GM12874 (cell line): Measurements from ENCODE around the gene ENOX1.

Experiments
- TF ChIP-seq, protein P1 (sequence below): IDR thresholded peaks from 2 replicates; pipeline ENCODE4 v1.5.1; 2011; ENCODE audit warnings: low read depth, mild to moderate bottlenecking, control low read depth, low read length, moderate library complexity; ENCODE audit not compliant: insufficient read depth

ENOX1 gene

DNA sequence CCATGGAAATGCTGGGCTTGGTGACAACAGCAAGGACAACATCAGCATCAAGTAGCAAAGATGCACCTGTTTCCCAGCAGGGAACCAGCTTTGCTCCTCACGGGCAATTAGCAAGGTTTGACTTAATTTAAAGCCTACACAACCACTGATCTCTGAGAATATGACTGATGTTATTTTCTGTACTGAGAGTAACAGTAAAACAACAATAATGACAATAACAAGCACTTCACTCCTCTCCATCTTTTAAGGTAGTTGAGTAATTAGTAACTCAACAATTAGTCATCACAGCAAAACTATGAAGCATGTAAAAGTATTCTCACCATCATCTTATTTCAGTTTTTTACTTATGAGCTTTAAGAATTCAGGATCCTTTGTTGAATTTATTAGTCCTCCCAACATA lies 37.3 kb downstream of the ENOX1 start:
- TF ChIP-seq, protein P1, sequence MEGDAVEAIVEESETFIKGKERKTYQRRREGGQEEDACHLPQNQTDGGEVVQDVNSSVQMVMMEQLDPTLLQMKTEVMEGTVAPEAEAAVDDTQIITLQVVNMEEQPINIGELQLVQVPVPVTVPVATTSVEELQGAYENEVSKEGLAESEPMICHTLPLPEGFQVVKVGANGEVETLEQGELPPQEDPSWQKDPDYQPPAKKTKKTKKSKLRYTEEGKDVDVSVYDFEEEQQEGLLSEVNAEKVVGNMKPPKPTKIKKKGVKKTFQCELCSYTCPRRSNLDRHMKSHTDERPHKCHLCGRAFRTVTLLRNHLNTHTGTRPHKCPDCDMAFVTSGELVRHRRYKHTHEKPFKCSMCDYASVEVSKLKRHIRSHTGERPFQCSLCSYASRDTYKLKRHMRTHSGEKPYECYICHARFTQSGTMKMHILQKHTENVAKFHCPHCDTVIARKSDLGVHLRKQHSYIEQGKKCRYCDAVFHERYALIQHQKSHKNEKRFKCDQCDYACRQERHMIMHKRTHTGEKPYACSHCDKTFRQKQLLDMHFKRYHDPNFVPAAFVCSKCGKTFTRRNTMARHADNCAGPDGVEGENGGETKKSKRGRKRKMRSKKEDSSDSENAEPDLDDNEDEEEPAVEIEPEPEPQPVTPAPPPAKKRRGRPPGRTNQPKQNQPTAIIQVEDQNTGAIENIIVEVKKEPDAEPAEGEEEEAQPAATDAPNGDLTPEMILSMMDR: no peak

DNA sequence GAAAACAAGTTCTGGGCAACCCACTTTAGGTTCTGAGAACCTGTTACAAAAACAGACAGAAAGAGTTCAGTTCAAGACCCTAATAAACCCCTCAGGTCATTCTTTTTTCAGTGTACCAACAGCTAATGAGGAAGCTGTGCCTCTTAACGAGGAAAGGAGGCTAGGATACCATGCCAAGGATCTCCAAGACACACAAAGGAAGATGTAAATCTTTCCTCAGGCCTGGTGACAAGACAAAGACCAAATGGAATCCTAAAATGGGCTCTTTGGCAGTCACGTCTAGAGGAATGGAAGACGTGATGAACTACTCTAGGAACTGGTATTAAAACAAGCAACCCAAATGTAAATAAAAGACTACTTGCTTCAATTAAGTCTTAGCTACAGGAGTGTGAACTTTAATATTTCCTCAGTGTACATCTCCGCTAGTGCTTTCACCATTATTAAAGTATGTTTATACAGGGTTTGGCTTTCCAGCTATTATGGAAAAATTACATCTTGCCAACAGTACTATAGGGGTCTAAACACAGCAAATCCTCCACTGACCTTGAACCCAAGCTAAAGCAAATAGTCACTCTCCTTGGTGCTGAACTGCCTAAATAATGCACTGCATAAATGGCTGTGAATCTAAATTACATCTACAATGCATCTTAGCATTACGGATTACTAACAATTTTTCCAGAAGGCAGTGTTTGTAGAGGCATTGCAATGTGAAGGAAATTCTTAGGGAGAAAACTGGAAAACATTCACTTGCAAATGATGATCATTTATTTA lies 42.3 kb downstream of the ENOX1 start:
- TF ChIP-seq, protein P1: no peak

DNA sequence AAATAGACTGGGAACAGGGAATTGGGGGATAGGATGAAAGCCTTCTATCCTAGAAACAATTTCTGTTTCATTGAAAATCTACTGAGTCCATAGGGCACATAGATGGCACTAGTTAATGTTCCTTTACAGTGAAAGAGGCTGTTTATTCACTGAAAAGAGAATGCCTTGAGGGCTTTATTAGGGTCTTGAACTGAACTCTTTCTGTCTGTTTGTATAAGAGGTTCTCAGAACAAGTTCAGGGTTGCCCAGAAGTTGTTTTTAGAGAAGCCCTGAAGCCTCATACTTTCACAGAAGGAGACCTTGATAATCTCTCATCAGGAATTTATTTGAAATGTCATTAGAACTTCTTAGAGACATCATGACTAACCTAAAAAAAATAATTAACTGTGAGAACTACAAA lies 43.9 kb downstream of the ENOX1 start:
- TF ChIP-seq, protein P1: no peak

DNA sequence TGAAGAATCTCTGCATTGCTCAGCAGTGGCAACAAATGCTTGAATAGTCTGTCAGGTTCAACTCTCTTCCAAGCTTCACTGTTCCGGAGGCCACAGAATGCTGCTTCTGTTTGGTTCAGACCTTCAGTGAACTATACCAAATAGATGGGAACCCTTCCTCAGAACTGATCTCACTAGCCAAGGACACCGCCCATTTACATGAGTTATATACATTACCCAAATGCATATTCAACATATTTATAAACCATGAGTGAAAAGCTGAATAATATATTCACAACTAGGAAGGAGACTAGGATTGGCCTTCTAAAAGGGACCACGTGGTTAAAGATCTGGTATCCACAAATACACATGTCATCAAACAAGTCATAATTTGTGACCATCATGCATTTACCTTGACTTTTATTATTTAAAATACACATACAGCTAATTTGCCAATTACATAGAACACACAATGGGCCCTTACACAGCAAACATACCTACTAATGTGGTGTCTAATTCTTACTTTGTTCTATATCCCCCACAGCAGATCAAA lies 49.3 kb downstream of the ENOX1 start:
- TF ChIP-seq, protein P1: no peak

DNA sequence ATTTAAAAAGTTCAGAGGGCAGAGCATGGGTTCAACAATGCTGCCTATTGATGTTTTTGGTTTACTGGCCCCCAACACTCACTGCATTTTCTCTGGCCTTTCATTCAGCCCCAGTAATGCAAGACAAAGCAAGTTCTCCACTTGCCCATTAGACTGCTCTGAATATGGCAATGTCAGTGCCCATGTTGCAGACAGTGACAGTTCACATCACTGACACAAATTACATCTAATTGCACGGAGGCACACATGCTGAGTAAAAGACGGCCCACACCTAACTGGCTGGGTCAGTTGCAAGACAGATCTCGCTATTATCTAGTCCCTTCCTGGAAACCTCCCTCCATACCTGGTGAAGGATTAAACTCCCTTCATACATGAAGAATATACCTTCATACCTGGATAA lies 54.0 kb downstream of the ENOX1 start:
- TF ChIP-seq, protein P1: no peak

DNA sequence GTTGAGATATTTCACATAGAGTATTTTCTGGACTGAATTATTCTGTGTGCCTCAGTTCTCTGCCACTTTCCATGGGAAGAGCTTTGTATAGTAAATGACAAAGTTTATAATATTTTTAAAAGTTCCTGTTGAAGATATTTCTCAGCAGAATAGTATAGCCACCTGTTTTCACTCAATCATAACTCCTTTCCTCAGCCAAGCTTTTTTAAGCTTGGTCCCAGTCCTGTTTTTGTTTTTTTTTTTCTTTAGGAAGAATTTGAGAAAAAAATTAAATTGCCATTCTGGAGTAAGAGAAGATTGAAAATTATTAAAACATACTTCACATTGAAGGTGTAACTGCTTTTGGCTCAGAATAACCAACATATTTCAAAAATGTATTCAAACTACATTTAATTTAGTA lies 55.5 kb downstream of the ENOX1 start:
- TF ChIP-seq, protein P1: no peak

DNA sequence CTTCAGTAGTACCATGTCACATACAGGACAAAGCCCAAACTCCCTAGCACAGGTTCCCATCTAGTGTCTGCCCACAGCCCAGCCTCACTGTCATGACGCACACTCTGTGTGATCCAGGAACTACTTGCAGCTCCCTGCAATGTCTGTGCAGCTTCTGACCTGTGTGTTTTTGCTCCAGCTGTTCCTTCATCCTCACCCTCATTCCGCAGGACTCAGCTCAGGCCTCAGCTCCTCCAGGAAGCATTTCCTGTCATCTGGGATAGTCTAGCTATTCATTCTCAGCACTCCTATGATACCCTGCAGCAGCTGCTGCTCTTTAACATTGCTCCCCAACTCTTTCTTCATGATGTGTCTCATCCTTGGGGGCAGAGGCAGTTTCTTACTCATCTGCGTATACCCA lies 56.1 kb downstream of the ENOX1 start:
- TF ChIP-seq, protein P1: no peak
